ENCODE measurements around the gene KLHL30.

Gene KLHL30

DNA sequence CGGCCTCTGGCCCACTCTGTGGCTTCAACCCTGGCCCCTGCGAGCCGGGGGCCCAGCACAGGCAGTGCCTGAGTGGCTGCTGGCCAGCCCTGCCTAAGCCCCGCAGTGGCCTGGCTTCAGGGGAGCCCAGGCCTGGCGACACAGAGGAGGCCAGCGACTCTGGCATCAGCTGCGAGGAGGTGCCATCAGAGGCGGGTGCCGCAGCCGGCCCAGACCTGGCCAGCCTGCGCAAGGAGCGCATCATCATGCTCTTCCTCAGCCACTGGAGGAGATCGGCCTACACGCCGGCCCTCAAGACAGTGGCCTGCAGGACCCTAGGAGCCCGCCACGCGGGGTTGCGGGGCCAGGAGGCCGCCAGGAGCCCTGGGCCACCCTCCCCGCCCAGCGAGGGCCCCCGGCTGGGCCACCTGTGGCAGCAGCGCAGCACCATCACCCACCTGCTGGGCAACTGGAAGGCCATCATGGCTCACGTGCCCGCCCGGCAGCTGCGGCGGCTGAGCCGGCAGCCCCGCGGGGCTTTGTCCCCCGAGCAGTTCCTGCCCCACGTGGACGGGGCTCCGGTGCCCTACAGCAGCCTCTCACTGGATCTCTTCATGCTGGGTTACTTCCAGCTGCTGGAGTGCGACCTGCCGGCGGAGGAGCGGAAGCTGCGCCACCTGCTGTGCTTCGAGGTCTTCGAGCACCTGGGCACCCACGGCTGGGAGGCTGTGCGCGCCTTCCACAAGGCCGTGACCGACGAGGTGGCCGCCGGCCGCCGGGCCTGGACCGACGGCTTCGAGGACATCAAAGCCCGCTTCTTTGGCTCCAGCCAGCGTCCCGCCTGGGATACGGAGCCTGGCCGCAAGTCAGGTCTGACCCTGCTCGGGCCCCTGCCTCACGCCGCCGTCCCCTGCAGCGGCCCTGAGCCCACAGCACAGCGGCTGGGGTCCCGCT lies 7.5 kb upstream of the KLHL30 start:
- DNase-seq (ENCODE audit: low read depth): no peak

DNA sequence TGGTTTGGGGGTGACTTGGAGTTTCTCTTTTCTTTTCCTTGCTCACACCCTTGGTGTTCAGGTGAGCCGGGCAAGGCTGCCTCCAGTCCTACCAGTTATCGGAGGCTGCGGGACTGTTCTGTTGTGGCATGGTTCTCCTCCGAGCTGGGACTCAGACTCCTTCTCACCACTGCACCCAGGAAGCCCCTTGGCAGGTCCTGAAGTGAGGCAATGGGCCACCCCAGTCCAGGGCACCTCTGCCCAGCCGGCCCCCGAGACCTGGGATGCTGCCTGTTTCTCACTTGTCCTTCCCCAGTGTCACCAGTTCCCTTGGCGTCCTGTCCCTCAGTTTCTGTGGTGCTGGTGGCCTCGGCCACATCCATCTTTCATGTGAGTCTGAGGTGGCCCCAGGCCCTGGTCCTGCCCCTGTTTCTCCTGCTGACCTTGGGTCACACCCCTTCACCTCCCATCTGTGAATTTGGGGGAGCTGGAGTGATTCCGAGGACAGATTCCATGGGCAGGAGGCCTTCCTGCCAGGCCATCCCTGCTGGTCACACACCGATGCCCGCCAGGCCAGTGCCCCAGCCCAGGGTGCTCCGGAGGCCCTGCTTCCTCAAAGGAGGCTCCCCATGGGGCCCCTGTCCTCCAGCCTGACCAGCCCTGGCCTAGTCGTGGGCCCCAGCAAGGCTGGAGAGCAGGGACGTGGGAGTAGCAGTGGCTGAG lies 6.6 kb upstream of the KLHL30 start:
- DNase-seq (ENCODE audit: low read depth): no peak

DNA sequence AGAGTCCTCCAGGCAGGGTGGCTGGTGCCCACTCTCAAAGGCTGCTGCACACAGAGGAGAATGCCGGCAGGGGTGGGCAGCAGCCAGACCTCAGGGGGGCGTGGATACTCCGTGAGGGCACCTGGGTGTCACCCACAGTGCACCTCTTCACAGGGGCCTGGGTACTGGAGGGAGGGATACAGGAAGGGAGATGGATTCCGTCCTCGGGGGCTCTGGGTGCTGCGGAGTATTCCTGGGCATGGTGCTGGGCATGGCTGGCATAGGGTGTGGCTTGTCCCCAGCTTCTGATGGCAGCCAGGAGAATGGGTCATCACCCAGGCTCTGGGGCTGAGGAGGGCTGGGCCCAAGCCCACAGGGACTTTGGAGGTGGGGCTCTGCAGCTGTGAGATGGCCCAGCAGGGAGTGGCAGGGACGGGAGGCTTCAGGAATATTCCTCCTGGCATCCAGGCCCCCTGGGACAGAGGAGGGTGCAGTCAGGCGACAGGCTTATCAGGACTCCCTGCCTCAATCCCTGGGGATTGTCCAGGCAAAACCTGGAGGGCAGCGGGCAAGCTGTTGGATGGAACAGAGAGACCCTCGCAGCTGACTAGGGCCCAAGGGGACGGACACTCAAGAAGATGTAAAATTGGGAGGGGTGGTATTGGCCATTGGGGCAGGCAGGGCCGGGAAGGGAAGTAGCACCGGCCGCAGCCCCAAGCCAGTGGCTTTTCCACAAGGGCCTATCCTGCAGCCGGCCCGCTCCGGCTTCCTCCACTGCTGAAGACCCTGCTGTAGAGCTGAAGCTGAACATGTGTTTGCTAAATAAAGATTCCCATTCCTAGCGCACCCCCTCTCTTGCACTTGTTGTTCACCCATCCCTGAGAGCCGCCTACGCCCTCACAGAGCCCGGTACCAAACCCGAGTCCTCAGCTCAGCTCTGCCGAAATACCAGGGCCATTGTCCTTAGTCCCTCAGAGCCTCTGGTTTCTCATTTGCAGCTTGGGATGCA lies 5.7 kb upstream of the KLHL30 start:
- no peak for DNase-seq (ENCODE audit: low read depth)

DNA sequence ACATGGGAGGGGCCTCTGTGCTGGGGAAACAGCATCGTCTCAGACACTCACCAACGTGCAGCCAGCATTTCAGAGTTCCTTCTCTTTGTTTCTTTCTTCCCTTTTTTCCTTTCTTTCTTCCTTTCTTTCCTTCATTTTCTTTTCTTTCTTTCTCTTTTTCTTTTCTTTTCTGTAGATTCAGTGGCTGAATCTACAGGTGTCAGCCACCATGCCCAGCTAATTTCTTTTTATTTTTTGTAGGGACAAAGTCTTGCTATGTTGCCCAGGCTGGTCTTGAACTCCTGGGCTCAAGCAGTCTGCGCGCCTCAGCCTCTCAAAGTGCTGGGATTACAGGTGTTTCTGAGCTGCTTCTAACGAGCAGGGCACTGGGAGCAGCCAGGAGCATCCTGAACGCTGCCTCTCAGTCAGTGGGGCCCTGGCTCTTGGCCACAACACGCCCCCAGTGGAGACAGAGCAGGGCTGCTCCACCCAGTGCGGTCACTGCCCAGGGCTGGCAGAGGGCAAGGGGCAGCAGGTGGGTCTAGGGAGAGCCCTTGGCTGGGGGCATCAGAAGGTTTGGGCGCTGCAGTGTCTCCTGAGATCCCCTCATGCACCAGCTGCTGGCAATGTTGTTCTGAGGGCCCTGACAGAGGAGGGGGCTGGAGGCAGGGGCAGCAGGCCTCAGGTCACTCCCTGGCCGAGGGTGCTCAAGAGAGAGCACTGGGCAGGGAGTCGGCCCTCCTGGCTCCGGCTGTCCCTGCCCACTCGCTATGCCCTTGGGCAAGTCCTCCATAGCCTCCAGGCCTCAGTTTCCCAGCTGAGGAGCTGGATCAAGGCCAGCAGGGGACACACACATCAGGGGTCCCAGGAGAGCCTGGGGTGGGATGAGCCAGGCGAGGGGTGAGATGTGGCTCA lies 4.7 kb upstream of the KLHL30 start:
- no peak for DNase-seq (ENCODE audit: low read depth)

DNA sequence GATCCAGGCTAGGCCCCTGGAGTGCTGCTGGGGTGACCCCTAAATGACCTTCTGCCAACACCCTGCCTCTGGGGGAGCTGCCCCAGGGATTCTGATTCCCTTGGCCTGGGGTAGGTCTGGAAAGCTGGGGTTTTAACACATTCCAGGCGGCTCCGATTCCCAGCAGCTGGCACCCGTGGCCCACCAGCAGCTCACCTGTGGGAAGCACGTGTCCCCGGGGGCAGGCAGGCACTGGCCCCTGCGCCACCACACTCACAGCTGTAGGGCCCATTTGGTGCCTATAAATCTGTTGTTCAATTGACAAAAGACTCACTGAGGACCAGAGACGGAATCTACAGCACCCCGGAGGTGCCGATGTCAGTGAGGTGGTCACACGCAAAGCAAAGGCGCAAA lies 4.1 kb upstream of the KLHL30 start:
- no peak for DNase-seq (ENCODE audit: low read depth)

DNA sequence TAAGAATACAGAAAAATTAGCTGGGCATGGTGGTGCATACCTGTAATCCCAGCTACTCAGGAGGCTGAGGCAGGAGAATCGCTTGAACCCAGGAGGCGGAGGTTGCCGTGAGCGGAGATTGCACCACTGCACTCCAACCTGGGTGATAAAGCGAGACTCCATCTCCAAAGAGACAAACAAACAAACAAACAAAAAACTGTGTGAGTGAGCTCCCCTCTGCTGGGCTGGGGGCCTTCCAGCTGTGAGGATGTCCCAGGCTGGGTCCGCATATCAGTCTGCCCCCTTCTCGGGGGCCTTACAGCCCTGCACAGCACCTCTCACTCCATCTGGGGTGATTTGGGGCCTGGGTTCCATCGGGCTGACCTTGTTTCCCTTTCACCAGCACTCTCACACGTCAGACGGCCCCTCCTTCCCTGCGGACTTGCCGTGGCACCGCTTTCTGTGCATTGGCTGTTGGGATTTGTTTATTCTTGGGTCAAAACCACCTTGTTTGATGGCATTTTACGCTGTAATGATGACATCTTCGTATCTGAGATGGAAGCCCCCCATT lies 2.8 kb upstream of the KLHL30 start:
- DNase-seq (ENCODE audit: low read depth): no peak

DNA sequence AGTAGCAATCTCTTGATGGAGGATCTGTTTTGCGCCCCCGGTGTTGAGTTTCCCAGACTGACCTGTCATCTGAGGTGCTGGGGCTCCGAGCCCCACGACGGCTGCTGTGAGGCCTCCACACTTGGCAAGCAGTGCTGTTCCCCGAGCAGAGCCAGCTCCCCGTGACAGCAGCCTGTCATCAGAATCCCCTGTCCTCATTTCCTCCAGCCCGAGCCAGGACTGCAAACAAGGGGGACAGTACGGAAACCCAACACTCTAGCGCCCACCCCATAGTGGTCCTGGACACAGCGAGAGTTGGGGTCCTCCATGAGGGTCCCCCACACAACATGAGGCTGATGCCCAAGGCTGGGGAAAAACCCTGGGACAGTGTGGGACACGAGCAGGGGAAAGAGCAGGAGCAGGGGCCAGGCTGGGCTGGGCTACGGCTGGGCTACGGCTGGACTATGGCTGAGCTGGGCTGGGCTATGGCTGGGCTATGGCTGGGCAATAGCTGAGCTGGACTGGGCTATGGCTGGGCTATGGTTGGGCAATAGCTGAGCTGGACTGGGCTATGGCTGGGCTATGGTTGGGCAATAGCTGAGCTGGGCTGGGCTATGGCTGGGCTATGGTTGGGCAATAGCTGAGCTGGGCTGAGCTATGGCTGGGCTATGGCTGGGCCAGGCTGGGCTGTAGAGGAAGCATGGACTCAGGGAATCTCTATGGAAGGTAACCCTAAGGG lies 1.5 kb upstream of the KLHL30 start:
- DNase-seq (ENCODE audit: low read depth): no peak

DNA sequence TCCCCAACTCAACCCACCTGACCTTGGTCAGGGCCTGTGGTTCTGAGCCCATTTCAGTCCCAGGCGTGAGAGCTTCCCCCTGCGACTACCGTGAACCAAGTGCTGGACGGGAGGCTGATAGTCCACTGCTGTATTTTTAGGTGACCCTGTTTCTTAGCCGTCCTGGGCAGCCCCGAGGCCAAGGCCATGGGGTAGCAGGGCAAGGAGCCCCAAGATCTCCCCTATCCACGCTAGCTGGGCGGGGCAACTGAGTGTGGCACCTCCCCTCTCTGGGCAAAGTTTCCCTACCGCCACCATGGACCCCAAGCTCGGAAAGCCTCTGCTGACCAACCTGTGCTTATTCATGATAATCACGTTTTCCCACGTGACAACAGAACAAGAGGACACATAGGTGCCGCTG lies 583 bp upstream of the KLHL30 start:
- no peak for DNase-seq (ENCODE audit: low read depth)

DNA sequence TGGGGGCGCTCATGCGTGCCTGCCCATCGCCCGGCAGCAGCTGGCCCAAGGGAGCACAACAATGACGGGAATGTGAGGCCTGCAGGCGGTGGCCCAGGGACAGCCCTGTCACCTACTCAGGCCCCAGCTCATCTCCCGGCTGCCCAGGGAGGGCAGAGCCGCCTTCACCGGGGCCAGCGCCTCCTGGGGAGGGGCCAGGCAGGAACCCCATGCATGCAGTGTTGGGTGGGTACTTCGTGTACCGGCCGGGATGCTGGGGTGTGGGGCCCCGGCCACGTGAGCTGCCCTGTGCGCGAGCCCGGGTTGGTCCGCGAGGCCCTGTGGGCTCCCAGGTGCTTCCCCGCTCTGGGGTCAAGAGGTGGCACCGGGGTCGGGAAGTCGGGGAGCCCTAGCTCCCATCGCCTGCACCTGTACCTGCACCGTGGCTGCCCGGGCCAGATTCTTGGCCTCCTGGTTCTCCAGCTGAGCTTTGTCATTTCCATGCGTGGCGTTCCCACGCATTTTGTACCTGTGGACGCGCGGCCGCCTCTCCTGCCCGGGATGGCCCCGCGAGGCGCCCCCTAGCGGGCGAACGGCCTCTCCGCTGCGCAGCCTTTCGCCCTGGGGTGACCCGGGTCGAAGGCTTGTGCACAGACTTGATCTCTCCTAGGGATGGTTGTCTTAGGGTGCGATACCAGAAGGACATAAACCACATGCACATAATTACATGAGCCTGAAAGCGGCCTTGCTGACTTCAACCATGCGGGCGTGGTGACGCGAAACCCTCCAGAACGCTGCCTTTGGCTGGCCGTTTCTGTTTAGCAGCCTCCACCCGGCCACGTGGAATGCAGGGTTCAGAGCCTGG lies 950 bp downstream of the KLHL30 start:
- DNase-seq (ENCODE audit: low read depth): no peak

DNA sequence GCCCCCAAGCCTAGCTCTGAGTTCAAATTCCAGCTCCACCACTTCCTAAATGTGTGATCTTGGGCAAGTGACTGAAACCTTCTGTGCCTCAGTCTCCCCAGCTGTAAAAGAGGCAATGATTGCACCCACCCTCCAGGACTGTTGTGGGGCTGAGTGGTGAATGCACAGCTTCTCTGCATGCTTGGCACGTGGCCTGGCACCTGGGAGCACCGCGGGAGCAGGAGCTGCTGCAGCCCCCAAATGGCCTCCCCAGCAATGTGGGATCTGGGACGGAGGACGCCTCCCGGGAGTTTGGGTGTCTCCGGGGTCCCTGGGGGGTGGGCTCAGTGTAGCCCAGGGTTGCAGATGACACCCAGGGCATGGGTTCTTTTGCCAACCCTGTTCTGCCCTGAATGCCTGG lies 1.6 kb downstream of the KLHL30 start:
- DNase-seq (ENCODE audit: low read depth): no peak

DNA sequence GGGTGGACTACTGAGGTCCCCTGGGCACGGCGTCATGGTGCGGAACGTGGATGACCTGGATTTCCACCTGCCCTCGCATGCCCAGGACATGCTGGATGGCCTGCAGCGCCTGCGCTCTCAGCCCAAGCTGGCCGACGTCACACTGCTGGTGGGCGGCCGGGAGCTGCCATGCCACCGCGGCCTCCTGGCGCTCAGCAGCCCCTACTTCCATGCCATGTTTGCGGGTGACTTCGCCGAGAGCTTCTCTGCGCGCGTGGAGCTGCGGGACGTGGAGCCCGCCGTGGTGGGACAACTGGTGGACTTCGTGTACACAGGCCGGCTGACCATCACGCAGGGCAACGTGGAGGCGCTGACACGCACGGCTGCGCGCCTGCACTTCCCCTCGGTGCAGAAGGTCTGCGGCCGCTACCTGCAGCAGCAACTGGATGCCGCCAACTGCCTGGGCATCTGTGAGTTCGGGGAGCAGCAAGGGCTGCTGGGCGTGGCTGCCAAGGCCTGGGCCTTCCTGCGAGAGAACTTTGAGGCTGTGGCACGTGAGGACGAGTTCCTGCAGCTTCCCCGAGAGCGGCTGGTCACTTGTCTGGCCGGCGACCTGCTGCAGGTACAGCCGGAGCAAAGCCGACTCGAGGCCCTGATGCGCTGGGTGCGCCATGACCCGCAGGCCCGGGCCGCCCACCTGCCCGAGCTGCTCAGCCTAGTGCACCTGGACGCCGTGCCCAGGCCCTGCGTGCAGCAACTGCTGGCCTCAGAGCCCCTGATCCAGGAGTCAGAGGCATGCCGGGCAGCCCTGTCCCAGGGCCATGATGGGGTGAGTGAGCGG lies 2.5 kb downstream of the KLHL30 start:
- DNase-seq (ENCODE audit: low read depth): no peak

DNA sequence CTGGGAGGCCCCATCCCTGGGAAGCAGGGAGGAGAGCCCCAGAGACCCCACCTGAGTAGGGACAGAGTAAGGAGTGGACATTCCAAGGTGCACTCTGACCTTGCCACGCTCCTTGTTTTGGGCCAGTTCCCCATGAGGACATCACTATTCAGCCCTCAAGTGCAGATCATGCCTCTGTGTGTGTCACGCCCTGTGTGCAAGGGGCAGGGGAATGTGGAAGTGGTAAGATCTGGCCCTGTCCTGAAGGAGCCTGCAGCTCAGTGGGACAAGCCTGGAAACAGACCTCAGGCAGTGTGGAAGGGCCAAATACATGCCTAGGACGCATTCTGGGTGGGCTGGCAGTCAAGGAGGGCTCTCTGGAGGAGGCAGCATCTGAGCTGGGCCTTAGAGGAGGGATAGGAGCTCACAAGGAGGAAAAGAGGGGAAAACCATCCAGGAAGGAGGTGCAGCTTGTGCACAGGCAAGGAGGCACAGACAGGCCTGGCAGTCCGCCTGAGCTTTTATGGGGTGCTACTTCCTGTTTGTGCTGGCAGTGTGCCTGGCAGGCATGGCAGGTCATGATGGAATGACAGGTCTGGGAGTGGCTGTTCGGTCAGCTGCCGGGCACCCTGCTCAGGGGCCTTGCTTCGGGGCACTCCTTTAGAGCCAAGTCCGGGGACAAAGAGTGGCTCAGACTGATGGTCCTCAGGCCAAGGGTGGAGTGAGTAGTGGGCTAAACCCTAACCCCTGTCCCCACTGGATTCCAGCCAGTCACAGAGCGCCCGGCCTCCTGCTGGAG lies 3.3 kb downstream of the KLHL30 start:
- no peak for DNase-seq (ENCODE audit: low read depth)

DNA sequence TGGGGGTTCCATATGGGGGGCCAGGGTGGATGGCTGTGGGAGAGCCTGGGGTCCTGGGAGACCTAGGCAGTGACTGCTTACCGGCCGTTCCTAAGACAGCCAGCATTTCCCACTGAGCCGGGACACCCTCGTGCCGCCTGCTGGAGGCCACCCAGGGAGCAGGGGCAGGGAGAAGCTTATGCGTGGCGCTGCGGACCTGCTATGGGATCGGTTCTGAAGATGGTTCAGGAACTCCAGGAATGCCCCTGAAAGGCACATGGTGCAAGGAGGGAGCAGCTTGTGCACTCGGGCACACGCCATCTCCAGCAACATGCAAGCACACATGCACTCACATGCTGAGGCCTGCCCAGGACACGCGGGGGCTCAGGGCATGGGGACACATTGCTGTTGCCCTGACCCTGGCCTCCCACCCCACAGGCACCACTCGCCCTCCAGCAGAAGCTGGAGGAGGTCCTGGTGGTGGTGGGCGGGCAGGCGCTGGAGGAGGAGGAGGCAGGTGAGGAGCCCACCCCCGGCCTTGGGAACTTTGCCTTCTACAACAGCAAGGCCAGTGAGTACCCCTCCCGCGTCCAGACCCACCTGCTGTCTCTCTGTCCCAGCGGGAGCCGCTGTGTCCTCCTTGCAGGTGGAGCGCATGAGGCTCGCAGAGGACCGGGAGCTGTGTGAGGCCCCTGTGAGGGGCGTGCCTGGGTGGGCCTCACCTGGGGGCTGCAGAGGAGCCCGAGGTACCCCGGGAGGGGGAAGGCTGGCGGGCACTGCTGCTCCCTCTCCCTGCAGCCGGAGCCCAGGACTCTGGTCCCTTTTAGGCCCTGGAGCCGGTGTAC lies 4.1 kb downstream of the KLHL30 start:
- DNase-seq (ENCODE audit: low read depth): no peak

DNA sequence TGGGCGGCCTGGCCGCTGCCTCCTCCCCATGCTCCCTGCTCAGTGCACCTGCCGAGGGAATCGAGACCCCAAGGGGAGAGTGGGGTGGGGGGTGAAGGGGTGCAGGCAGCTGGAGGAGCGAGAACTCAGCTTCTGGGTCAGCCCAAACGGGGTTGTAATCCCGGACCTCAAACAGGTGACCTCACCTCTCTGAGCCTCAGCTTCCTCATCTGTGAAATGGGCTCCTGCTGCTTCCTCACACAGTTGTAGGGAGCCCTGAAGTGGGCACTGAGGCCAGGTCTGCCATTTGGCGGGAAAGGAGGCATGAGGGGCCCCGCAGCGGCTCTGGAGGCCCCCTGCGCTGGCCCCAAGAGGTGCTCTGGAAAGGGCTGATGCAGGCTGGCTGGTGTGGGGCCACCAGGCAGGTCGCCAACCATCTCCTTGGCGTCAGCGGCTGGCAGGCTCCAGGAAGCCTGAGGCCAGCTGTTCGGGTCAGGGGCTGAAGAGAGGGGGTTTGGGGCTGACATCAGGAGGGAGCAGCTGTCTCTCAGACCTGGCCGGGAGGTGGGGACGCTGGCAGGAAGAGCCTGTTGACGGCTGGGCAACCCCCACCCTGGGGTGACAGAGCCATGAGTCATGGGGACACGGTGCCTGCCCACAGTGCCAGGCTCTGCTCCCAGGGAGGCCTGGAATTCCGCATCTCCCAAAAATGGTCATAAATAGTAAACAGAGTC lies 4.9 kb downstream of the KLHL30 start:
- DNase-seq (ENCODE audit: low read depth): no peak

DNA sequence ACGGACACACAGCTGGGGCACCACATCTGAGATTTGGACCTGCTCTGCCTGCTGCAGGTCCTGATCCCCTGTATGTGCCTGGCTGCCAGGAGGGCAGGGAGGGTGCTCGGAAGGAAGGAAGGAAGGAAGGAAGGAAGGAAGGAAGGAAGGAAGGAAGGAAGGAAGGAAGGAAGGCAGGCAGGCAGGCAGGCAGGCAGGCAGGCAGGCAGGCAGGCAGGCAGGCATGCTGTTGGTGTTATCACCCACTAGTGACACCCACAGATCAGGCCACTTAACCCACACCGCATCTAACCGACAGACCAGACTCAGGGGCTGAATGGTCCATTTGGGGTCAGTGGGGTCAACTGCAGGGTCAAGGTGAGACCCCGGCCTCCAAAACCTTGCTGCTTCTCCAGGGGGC lies 5.8 kb downstream of the KLHL30 start:
- DNase-seq (ENCODE audit: low read depth): no peak

DNA sequence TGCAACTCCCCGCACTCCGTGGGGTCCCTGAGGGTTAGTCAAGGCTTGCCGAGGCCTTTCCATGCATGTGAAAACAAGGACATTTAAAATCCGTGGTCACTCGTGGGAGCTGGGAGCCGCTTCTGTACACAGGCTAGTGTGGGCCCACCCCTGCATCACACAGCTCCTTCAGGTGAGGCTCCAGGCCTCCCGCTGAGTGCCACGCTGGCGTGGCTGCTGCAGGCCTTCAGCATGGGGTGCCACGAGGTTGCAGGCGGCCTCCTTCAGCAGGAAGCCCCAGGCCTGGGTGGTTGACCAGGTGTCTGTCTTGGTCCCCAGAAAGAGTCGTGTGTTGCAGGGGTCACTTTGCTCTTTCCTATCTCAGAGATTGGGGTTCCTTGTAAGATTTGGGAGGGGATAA lies 6.6 kb downstream of the KLHL30 start:
- no peak for DNase-seq (ENCODE audit: low read depth)
